Right renal pelvis (tissue), 4 donors: Measurements from ENCODE around the gene ADAM30. TPM values are rescaled to one million over a fixed set of nuclear protein-coding genes. Genes with fewer than 3 reads are reported as not detected.

ENCODE experiments used
- polyA plus RNA-seq, 4 donors: library from polyadenylated mRNA; unstranded; fragments of 120-200 nt; gene quantifications; one replicate each; pipeline ENCODE4 v1.2.1, GENCODE V29; 2013; ENCODE audit not compliant: insufficient read length in 4 of 4

Gene ADAM30
- polyA plus RNA-seq, 4 donors, result not detected

Other genes starting within 250 kb of the ADAM30 start
- gene ZNF697, start 248.2 kb downstream of the ADAM30 start, polyA plus RNA-seq, result 10 to 100 TPM; 19.1 to 23.2 (median 22.5) TPM
- 100 to 1,000 TPM; 246 to 292 (median 272) TPM for gene PHGDH, start 184.6 kb downstream of the ADAM30 start, polyA plus RNA-seq
- gene HMGCS2, start 127.6 kb downstream of the ADAM30 start, polyA plus RNA-seq, result 100 to 1,000 TPM in 2 of 4 donors, 10 to 100 TPM in 2; 66.3 to 135 (median 86.4) TPM
- 1 to 10 TPM in 1 of 4 donors, under 1 TPM in 3; 0.67 to 1.5 (median 0.85) TPM for gene REG4, start 85.1 kb downstream of the ADAM30 start, polyA plus RNA-seq
- 100 to 1,000 TPM; 144 to 158 (median 149) TPM for gene NOTCH2, start 173.1 kb upstream of the ADAM30 start, polyA plus RNA-seq